Measurements from ENCODE around the gene SNRNP200.
A peak's percentile ranks its signal among the peaks of the same experiment; 100 is the strongest.
"Not testable (repeated sequence)": the region's sequence is repeated elsewhere in the genome, so short reads cannot be mapped to it uniquely, and the experiment has no call there.

The SNRNP200 gene

GRCh38 chr2:96274355-96275056 lies 30.8 kb downstream of the SNRNP200 start:
- no peak for DNase-seq (ENCODE audit: low read depth)

GRCh38 chr2:96273763-96274162 lies 31.6 kb downstream of the SNRNP200 start:
- no peak for DNase-seq (ENCODE audit: low read depth)

- DNase-seq (ENCODE audit: low read depth): no peak
These were observed 33.4 kb downstream of the SNRNP200 start for GRCh38 chr2:96271995-96272394.

GRCh38 chr2:96267159-96267971 lies 38.0 kb downstream of the SNRNP200 start:
- DNase-seq (ENCODE audit: low read depth): no peak

- DNase-seq (ENCODE audit: low read depth): peak; percentile 98
These were observed 39.3 kb downstream of the SNRNP200 start, which contains the start of the genes CIAO1 and TMEM127 for GRCh38 chr2:96265840-96266679. Gene CIAO1 (plus strand): TSS chr2:96266225. CDS start chr2:96266351, 126 bp downstream. Gene TMEM127 (minus strand): TSS chr2:96265997. CDS start chr2:96265381, 616 bp downstream.

- peak; percentile 24 for DNase-seq (ENCODE audit: low read depth)
These were observed 40.0 kb downstream of the SNRNP200 start for GRCh38 chr2:96265349-96265839.

GRCh38 chr2:96264656-96265348 lies 40.5 kb downstream of the SNRNP200 start:
- DNase-seq (ENCODE audit: low read depth): peak; percentile 14

GRCh38 chr2:96264086-96264485 lies 41.3 kb downstream of the SNRNP200 start:
- no peak for DNase-seq (ENCODE audit: low read depth)

DNA sequence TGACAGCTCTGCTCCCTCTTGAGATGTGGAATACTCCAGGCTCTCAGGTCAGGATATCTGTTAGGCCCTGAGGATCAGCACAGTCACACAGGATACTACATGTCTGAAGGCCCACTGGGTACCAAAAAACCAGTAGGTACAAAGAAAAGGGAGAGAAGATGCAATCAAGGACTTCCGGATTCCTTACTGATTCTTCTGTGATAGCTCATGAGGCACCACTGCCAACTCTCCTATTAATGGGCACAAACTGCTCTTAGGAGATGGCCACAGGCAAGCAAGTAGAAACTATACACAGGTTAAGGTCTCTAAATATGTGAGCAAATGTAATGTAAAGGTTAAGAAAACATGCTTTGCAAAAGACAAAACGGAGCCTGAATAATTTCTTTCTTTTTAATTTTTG lies 43.0 kb downstream of the SNRNP200 start:
- DNase-seq (ENCODE audit: low read depth): no peak

DNA sequence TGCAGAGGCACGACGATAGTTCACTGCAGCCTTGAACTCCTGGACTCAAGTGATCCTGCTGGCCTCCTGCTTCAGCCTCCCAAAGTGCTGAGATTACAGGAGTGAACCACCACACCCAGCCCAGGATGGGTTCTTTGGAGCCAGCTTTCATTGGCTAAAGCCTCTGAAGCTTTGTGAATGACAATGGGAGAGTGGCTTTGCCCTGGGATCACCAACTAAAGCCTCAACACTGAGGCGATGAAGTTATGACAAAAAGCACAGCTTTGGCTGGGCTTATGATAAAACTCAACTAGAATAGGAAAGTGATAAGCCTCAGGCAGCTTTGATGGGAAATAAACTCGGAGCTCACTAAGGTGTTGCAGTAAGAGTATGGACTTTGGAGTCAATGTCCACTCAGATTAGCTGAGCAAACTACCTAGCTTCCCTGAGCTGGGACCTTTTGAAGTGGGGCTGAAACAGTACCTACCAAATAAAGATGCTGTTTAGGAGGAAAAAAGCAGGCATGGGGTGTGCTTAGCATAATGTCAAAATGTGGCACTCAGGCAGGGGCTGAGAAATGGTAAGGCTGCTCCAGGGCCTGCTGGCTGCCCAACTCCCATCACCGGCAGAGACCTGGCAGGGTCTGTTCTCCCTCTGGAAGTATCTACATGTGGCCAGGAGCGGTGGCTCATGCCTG lies 43.9 kb downstream of the SNRNP200 start:
- no peak for DNase-seq (ENCODE audit: low read depth)

- DNase-seq (ENCODE audit: low read depth): no peak
These were observed 44.7 kb downstream of the SNRNP200 start for GRCh38 chr2:96260387-96261260.

DNA sequence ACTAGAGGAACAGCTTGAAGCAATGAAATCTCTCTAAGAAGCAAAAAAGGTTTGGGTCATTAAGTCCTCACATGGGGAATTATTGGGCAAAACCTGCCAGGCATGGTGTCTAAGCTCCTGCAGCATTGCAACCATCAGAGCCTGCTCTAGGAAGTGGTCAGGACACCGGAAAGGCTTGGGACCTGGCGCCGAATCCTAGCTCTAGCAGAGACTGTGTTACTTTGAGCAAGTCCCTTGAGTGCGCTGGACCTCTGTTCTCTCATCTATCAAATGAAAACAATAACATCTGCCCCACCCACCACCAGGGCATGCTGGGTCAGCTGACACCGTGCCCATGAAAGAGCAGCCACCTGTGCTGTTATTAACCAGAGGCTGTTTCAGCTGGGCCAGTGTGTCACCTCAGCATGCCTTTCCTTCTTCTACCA lies 45.8 kb downstream of the SNRNP200 start:
- no peak for DNase-seq (ENCODE audit: low read depth)

DNA sequence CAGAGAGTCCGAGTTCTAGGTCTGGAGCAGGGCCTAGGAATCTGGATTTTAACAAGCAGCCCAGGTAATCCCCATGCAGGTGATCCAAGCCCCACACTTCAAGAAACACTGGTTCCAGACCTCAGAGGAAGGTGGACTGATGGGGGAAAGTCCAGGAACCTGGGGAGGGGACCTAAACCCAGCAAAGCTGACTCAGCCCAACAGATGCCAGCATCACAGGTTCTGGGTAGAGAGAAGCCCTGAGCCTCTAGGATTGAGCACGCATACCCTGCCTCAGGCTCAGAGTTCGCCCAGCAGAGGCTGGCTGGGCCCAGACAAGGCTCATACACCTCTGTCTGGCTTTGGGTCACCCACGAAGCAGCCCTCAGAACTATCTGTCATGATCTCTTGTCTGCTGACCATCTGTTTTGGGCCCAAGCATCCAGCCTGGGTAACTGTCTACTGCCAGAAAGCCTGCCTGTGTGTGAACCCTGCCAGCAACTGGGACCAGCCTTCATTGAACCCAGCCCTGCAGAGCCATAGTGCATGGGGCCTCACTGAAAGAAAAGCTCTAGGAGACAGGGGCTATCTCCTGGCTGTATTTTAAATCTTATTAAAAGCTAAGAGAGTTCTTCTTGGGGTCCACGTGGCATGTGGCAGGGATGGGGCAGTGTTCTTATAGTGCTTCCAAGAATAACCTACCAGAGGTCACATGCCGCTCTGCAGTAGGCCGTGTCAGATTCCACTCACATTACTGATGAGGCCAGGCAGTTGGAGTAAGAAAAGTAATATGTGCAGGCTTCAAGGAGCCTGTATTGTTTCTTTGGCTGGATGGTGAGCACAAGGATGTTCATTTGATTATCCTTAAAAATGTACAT lies 47.0 kb downstream of the SNRNP200 start:
- DNase-seq (ENCODE audit: low read depth): no peak

GRCh38 chr2:96257744-96258143 lies 47.6 kb downstream of the SNRNP200 start:
- not testable (repeated sequence) for DNase-seq (ENCODE audit: low read depth)

DNA sequence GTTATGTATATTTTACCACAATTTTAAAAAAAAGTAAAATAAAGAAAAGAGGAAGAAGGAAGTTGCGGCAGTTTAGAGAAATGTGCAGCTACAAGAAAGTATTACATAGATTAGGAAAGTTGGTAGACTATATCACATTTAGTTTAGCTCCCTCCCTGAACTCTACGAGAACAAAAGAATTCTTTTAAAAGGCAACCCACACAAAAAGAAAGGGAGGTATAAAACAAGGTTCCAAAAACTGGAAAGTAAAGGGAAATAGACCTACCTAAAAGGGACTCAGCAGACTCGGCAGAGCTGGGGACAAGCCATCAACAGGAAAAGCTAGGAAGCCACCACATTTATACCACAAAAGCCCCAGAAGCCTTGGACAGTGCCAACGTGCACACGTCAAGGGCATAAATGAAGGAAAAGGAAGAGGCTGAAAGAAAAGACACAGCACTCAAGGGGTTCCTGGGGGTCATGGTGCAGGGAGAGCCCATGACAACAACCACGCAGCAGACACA lies 48.7 kb downstream of the SNRNP200 start:
- DNase-seq (ENCODE audit: low read depth): no peak

- no peak for DNase-seq (ENCODE audit: low read depth)
These were observed 50.8 kb downstream of the SNRNP200 start for GRCh38 chr2:96254571-96254970.

DNA sequence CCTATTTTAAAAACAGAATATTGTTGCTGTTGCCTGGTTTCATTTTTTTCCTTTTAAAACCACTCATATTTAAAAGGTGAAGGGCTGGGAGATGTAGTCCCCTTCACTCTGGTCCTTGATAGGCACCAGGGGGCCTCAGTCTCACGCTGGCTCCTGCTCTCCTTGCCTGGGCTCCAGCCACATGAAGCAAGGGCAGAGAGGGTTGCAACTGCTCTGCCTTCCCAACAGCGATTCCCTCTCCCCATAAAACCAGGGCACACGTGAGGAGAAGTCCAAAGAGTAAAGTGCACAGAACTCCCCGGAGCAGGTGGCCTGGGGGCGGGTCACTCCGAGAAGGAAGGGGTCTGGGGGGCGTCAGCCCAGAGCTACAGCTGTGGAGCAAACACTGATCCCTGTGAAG lies 52.3 kb downstream of the SNRNP200 start:
- DNase-seq (ENCODE audit: low read depth): no peak

DNA sequence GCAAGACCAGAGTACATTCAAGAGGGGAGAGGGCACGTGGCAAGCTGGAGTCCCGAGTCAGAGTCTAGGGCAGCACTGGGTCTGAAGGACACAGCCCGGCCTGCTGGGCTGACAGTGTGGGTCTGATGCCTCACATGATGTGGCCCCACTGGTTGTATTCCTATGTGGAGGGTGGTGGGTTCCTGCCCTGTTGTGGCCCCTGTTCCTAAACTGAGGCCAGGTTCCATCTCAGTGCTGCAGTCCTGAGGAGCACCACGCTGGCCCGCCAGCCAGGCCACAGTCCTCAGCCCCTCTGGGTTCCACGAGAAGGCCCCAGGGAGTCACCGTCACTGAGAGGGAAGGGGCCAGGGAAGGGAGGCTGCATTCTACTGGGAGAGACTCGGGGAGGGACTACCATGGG lies 52.8 kb downstream of the SNRNP200 start:
- DNase-seq (ENCODE audit: low read depth): no peak
